Muscle layer of colon (tissue), 2 donors: Measurements from ENCODE around the gene ZC3H18.

Experiments used
- H3K27ac ChIP-seq: one replicate; pipeline ENCODE4 v1.7.0; 2013; ENCODE audit warnings: low read depth, mild to moderate bottlenecking, low read length, moderate library complexity
- H3K27me3 ChIP-seq, 2 donors: one replicate each; pipeline ENCODE4 v1.7.0; 2013; ENCODE audit warnings: low read length in 2 of 2, mild to moderate bottlenecking in 2 of 2; ENCODE audit not compliant: insufficient read depth in 2 of 2, control insufficient read depth in 1 of 2
- H3K36me3 ChIP-seq: one replicate; pipeline ENCODE4 v1.7.0; 2013; ENCODE audit warnings: mild to moderate bottlenecking, low read length; ENCODE audit not compliant: insufficient read depth
- H3K4me1 ChIP-seq: one replicate; pipeline ENCODE4 v1.7.0; 2013; ENCODE audit warnings: mild to moderate bottlenecking, low read length; ENCODE audit not compliant: insufficient read depth
- H3K4me3 ChIP-seq, 2 donors: one replicate each; pipeline ENCODE4 v1.7.0; 2013; ENCODE audit warnings: low read length in 2 of 2, low read depth in 1 of 2, mild to moderate bottlenecking in 1 of 2, moderate library complexity in 1 of 2
- H3K9ac ChIP-seq: one replicate; pipeline ENCODE4 v1.7.0; 2013; ENCODE audit warnings: low read length
- H3K9me3 ChIP-seq: one replicate; pipeline ENCODE4 v1.7.0; 2013; ENCODE audit warnings: mild to moderate bottlenecking, low read length
- donor health status: abdominal sarcoma.
- donor health status: Adenocarcinoma of cecum.

The ZC3H18 gene

DNA sequence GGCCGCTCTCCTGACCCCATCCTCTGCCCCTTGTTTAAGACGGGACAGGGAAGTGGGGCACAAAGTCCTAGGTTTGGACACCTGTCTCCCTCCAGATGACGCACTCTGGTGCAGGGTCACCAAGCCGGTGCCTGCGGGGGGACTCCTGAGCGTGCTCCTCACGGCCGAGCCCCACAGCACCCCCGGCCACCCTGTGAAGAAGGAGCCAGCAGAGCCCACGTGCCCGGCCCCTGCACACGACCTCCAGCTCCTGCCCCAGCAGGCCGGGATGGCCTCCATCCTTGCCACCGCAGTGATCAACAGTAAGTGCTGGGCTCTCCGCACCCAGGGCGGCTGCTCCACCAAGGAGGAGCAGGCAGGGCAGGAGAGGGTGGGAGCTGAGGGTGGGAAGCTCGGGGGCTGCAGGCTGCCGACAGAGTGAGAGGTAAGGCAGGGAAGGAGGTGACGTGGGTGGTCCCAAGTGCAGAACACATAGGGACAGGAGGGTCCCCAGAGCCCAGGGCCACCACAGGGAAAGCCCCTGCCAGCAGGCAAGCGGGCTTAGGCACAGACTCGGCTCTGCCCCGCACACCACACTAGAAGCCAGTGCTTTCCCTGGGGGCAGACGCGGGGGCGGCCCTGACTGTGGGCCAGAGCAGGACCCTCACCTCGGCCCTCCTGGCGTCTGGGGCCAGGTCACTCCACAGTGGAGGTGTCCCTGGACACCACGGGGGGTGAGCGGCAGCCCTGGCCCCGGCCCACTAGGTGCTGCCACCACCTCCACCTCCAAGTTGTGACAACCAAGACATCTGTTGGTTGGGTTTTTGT, 42.1 kb upstream of the ZC3H18 start:
- Histone ChIP-seq H3K27ac (no peak overlapping the region), H3K9ac (no peak overlapping the region), H3K9me3 (no peaks in the 10 kb centered on the region), H3K4me1 (peaks cover 15% of the 10 kb centered on the region), H3K4me3 (no peak overlapping the region), H3K36me3 (no peaks in the 10 kb centered on the region), H3K27me3 (peaks cover 0 to 22% of the 10 kb centered on the region in 2 donors)

GRCh38 chr16:88528902-88529318, 41.3 kb upstream of the ZC3H18 start:
- H3K9ac ChIP-seq = no peak overlapping the region
- H3K9me3 ChIP-seq = no peaks in the 10 kb centered on the region
- no peak overlapping the region for H3K4me3 ChIP-seq
- H3K27me3 ChIP-seq = peaks cover 0 to 15% of the 10 kb centered on the region in 2 donors
- H3K27ac ChIP-seq = no peak overlapping the region
- H3K36me3 ChIP-seq = no peaks in the 10 kb centered on the region
- H3K4me1 ChIP-seq = peaks cover 15% of the 10 kb centered on the region

DNA sequence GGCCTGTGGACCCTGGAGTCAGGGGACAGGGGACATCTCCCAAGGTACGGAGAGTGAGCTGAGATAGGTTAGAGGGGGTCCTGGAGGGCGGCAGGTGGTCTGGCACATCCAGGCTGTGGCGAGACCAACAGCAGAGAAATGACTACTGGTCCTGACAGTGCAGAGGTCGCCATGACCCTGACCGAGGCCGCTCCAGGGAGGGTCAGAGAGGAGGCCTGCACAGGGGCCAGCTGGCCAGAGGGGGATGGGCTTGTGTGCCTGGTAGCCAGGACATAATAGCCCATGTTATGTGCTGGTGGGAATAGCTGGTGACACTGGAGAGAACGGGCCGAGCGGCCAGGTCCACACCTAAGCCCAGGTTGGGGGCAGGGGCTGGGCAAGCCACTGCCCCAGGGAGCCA, 40.6 kb upstream of the ZC3H18 start:
- H3K27ac ChIP-seq = no peak overlapping the region

DNA sequence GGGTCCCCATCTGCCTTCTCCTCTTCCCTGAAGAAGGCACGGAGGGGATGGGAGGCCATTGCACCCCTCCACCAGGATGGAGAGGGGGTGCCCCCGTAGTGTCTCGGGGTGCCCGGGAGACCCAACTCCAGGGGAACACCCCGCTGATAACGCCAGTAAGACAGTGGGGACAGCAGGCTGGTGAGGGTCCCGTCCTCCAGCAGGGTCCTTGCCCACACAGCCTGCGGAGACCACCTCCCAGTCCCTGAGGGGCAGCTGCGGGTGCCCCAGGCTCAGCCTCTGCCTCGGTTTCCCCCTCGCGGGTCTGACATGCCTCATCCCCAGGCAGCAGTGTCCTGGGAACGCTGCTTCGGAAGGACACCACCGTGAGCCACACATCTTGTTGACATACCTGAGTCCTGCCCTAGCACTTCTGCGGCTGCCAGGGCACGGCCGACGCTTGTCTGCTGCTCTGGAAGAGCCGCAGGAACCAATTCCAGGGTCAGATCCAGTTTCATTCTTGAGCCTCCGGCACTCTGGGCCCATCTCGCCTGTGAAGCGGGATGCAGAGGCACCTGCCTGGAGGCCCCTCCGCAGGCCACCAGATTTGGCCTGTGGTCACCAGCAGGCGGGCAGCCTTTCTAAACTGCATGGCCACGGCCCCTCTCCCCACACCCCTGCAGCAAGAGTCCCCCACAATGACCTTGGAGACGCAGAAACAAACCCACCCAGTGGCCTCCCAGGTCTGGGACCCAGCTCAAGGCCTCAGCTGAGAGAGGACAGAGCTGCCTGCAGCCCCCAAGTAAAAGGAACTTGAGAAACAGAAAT, 39.9 kb upstream of the ZC3H18 start:
- H3K4me3 ChIP-seq = no peak overlapping the region
- H3K4me1 ChIP-seq = peaks cover 20% of the 10 kb centered on the region
- no peaks in the 10 kb centered on the region for H3K36me3 ChIP-seq
- no peak overlapping the region for H3K9ac ChIP-seq
- peaks cover 0 to 1% of the 10 kb centered on the region in 2 donors for H3K27me3 ChIP-seq
- H3K9me3 ChIP-seq = no peaks in the 10 kb centered on the region
- no peak overlapping the region for H3K27ac ChIP-seq

More for the DNA sequence above, 40.6 kb upstream of the ZC3H18 start:
- H3K9ac ChIP-seq = no peak overlapping the region
- peaks cover 15% of the 10 kb centered on the region for H3K4me1 ChIP-seq
- H3K27me3 ChIP-seq = peaks cover 0 to 8% of the 10 kb centered on the region in 2 donors
- H3K4me3 ChIP-seq = no peak overlapping the region
- H3K36me3 ChIP-seq = no peaks in the 10 kb centered on the region
- no peaks in the 10 kb centered on the region for H3K9me3 ChIP-seq

DNA sequence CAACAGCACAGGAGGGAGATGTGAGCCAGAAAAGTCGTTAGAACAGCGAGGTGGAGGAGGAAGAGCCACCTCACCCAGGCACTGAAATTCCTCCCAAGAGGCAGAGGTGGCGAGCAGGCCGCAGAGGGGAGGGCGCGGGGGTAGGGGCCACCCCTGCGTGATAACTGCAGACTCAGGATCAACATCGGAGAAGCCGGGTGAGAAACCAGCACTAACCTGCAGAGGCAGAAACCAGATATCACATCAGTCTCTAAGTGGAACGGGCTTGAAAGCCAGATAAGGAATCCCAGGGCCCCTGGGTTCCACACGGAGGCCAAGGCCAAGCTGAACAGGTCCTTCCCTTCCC, 39.4 kb upstream of the ZC3H18 start:
- no peaks in the 10 kb centered on the region for H3K36me3 ChIP-seq
- no peaks in the 10 kb centered on the region for H3K27me3 ChIP-seq
- no peak overlapping the region for H3K27ac ChIP-seq
- peaks cover 24% of the 10 kb centered on the region for H3K4me1 ChIP-seq
- no peak overlapping the region for H3K9ac ChIP-seq
- no peak overlapping the region for H3K4me3 ChIP-seq
- H3K9me3 ChIP-seq = no peaks in the 10 kb centered on the region

DNA sequence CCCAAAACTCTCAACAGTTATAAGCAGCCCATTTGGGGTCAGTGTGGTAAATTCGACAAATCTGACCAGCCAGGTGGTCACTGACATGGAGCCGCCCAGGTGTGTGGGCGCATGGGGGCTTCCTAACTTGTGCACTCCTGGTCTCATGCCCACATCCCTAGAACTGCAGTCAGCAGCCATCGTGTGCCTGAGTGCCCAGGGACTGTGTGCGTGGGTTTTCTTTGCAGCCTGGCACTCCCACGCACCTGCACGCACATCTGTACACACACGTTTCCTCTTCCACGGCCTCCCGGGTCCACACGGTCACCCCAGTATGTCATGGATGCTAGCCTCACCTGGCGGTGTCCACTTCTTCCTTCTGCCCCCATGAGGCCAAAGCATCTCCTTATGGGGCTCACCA, 38.9 kb upstream of the ZC3H18 start:
- H3K4me3 ChIP-seq = no peak overlapping the region
- no peaks in the 10 kb centered on the region for H3K27me3 ChIP-seq
- no peaks in the 10 kb centered on the region for H3K36me3 ChIP-seq
- no peak overlapping the region for H3K27ac ChIP-seq
- H3K4me1 ChIP-seq = peaks cover 24% of the 10 kb centered on the region
- H3K9ac ChIP-seq = no peak overlapping the region
- no peaks in the 10 kb centered on the region for H3K9me3 ChIP-seq

DNA sequence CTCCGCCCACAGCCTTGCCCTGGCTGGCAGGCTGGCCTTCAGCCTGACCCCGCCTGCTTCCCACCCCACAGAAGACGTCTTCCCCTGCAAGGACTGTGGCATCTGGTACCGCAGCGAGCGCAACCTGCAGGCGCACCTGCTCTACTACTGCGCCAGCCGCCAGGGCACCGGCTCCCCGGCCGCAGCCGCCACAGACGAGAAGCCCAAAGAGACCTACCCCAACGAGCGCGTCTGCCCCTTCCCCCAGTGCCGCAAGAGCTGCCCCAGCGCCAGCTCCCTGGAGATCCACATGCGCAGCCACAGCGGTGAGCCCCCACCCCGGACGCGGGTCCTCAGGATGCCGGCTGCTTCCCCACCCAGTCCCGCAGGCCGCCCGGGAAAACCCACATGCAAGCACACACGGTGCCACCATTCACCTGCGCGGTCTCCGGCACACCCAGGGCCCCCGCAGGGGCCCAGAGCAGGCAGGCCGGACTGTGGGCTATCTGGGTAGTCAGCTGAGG, 38.2 kb upstream of the ZC3H18 start:
- H3K27me3 ChIP-seq = no peaks in the 10 kb centered on the region
- no peak overlapping the region for H3K4me3 ChIP-seq
- no peaks in the 10 kb centered on the region for H3K36me3 ChIP-seq
- H3K9me3 ChIP-seq = no peaks in the 10 kb centered on the region
- peaks cover 22% of the 10 kb centered on the region for H3K4me1 ChIP-seq
- H3K27ac ChIP-seq = no peak overlapping the region
- no peak overlapping the region for H3K9ac ChIP-seq

GRCh38 chr16:88532434-88533241, 37.6 kb upstream of the ZC3H18 start:
- Histone ChIP-seq H3K27ac (peak overlapping the region; percentile 66), H3K36me3 (no peaks in the 10 kb centered on the region), H3K27me3 (no peaks in the 10 kb centered on the region), H3K4me1 (peaks cover 17% of the 10 kb centered on the region), H3K9ac (no peak overlapping the region), H3K9me3 (no peaks in the 10 kb centered on the region), H3K4me3 (peak overlapping the region; percentile 38 to 55)

DNA sequence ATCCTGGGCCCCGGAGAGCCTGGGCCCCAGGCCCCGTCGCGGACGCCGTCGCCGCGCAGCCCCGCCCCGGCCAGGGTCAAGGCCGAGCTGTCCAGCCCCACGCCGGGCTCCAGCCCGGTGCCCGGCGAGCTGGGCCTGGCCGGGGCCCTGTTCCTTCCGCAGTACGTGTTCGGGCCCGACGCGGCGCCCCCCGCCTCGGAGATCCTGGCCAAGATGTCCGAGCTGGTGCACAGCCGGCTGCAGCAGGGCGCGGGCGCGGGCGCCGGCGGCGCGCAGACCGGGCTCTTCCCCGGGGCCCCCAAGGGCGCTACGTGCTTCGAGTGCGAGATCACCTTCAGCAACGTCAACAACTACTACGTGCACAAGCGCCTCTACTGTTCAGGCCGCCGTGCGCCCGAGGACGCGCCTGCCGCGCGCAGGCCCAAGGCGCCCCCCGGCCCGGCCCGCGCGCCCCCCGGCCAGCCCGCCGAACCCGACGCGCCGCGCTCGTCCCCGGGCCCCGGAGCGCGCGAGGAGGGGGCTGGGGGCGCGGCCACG, 36.8 kb upstream of the ZC3H18 start:
- no peak overlapping the region for H3K9ac ChIP-seq
- H3K27ac ChIP-seq = peak overlapping the region; percentile 66

DNA sequence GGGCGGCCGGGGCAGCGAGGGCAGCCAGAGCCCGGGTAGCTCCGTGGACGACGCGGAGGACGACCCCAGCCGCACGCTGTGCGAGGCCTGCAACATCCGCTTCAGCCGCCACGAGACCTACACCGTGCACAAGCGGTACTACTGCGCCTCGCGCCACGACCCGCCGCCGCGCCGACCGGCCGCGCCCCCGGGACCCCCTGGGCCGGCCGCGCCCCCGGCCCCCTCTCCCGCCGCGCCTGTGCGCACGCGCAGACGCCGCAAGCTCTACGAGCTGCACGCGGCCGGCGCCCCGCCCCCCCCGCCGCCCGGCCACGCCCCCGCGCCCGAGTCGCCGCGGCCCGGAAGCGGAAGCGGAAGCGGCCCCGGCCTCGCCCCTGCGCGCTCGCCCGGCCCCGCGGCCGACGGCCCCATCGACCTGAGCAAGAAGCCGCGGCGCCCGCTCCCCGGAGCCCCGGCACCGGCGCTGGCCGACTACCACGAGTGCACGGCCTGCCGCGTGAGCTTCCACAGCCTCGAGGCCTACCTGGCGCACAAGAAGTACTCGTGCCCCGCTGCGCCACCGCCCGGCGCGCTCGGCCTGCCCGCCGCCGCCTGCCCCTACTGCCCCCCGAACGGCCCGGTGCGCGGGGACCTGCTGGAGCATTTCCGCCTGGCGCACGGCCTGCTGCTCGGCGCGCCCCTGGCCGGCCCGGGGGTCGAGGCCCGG, 36.1 kb upstream of the ZC3H18 start:
- Histone ChIP-seq H3K9ac (no peak overlapping the region), H3K9me3 (no peaks in the 10 kb centered on the region), H3K27me3 (peaks cover 0 to 1% of the 10 kb centered on the region in 2 donors), H3K4me3 (peak overlapping the region in 1 of 2 donors; percentile 54), H3K36me3 (no peaks in the 10 kb centered on the region), H3K27ac (peak overlapping the region; percentile 75), H3K4me1 (peaks cover 17% of the 10 kb centered on the region)

More for the DNA sequence above, 36.8 kb upstream of the ZC3H18 start:
- Histone ChIP-seq H3K27me3 (no peaks in the 10 kb centered on the region), H3K36me3 (no peaks in the 10 kb centered on the region), H3K4me1 (peaks cover 17% of the 10 kb centered on the region), H3K9me3 (no peaks in the 10 kb centered on the region), H3K4me3 (peak overlapping the region; percentile 38 to 55)
